ENCODE data around the gene LLGL2. TPM values are rescaled to one million over a fixed set of nuclear protein-coding genes. Genes with fewer than 3 reads are reported as not detected.
A peak's percentile ranks its signal among the peaks of the same experiment; 100 is the strongest.

The LLGL2 gene
- total RNA-seq, 4 donors from 2014 or later: 35.6 to 73.5 (median 53.8) TPM

DNA sequence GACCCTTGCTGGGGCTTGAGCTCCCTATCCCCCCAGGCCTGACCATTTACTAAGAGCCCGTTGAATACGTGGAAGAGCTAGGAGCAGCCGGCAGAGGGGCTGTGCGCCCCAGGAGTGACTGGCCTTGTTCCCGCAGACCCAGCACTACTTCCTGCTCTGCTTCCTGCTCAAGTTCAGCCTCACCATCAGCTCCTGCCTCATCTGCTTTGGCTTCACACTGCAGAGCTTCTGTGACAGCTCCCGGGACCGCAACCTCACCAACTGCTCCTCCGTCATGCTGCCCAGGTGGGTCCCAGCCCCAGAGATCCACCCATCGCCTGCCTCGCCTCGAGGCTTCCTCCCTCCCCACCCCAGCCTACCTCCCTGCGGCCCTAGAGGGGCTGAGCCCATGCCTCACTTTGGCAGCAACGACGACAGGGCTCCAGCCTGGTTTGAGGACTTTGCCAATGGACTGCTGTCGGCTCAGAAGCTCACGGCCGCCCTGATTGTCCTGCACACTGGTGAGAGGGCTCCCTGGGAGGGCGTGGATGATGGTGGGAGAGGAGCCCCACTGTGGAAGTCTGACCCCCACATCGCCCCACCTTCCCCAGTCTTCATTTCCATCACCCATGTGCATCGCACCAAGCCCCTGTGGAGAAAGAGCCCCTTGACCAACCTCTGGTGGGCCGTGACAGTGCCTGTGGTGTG lies 27.3 kb upstream of the LLGL2 start:
- H3K36me3 ChIP-seq: peaks cover 45 to 58% of the 10 kb centered on the region in 2 donors
- no peak for DNase-seq
- 70 to 78% methylated on average over 19 to 21 of the region's 21 CpGs for WGBS, 2 donors
- intact Hi-C loops (cut with DNase I): no loop called here
- H3K4me3 ChIP-seq (replicated peaks in 1 of 3): no peak overlapping the region
- no peaks in the 10 kb centered on the region for H3K27me3 ChIP-seq
- no peak overlapping the region for H3K27ac ChIP-seq
- no peaks in the 10 kb centered on the region for H3K9me3 ChIP-seq
- TF ChIP-seq POLR2A (IDR thresholded peaks at IDR 0.05): no peak
- TF ChIP-seq, protein P1, sequence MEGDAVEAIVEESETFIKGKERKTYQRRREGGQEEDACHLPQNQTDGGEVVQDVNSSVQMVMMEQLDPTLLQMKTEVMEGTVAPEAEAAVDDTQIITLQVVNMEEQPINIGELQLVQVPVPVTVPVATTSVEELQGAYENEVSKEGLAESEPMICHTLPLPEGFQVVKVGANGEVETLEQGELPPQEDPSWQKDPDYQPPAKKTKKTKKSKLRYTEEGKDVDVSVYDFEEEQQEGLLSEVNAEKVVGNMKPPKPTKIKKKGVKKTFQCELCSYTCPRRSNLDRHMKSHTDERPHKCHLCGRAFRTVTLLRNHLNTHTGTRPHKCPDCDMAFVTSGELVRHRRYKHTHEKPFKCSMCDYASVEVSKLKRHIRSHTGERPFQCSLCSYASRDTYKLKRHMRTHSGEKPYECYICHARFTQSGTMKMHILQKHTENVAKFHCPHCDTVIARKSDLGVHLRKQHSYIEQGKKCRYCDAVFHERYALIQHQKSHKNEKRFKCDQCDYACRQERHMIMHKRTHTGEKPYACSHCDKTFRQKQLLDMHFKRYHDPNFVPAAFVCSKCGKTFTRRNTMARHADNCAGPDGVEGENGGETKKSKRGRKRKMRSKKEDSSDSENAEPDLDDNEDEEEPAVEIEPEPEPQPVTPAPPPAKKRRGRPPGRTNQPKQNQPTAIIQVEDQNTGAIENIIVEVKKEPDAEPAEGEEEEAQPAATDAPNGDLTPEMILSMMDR (IDR thresholded peaks at IDR 0.05): no peak
- no peaks in the 10 kb centered on the region for H3K4me1 ChIP-seq

DNA sequence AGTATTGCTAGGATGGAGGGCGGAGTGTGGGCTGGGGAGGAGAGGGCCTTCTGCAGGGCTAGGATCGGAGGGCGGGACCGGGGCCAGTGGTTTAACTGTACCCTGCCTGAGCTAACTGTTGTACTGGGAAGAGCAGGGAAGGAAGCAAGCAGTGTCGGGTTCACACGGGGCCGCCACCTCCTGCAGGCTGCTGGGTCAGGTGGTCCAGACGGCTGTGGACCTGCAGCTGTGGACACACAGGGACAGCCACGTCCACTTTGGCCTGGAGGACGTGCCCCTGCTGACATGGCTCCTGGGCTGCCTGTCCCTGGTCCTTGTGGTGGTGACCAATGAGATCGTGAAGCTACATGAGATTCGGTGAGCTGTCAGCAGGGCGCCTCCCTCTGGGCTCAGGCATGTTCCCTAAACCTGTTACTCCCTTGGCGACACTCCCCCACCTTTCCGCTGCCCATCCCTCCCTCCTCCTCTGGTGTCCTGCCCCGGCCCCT lies 26.7 kb upstream of the LLGL2 start:
- no peak overlapping the region for H3K4me3 ChIP-seq (replicated peaks in 1 of 3)
- peak overlapping the region in 1 of 3 donors; percentile 2 for H3K27ac ChIP-seq
- no peaks in the 10 kb centered on the region for H3K27me3 ChIP-seq
- intact Hi-C loops (cut with DNase I): no loop called here
- H3K4me1 ChIP-seq: no peaks in the 10 kb centered on the region
- peaks cover 43 to 57% of the 10 kb centered on the region in 2 donors for H3K36me3 ChIP-seq
- 65 to 84% methylated on average over 14 to 16 of the region's 16 CpGs for WGBS, 2 donors
- DNase-seq: no peak
- TF ChIP-seq, protein P1 (IDR thresholded peaks at IDR 0.05): no peak
- no peak for TF ChIP-seq POLR2A (IDR thresholded peaks at IDR 0.05)
- no peaks in the 10 kb centered on the region for H3K9me3 ChIP-seq

DNA sequence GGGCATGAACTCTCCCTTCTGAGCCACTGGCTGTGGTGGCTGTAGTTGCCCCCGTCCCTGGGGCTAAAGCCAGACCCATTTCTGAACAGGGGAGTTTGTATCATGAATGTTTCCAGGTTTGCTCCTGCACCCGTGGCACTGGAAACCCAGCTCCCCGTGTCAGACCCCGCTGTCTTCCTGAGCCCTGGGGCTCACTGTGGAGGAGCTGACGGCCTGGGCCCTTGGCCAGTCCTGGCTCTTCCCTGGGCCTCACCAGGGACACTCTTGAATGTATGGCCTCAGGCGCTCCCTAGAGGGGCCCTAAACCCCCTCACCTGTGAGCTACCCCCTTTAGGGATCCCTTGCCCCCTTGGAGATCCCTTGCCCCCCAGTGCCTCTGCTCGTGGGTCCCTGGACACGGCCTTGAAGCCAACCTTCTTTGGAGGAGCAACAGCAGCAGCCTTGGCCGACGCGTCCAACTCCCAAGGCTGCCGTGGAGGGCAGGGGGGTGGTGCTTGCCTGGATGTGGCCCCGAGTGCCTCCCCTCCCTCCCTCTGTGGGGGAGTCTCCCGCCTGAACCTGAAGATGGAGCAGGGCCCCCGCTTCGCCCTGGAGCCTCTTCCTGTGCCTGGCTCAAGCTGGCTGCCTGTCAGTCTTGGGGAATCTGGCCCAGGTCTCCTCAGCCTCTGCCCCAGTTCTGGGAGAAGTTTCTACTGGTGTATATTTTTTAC lies 26.0 kb upstream of the LLGL2 start:
- peaks cover 36 to 56% of the 10 kb centered on the region in 2 donors for H3K36me3 ChIP-seq
- no peak for DNase-seq
- H3K27ac ChIP-seq: peak overlapping the region in 2 of 3 donors; percentile 2 to 28
- WGBS, 2 donors: 70 to 100% methylated on average over 1 to 13 of the region's 16 CpGs
- no peaks in the 10 kb centered on the region for H3K9me3 ChIP-seq
- H3K4me3 ChIP-seq (replicated peaks in 1 of 3): no peak overlapping the region
- intact Hi-C loops (cut with DNase I): no loop called here
- H3K27me3 ChIP-seq: no peaks in the 10 kb centered on the region
- TF ChIP-seq, protein P1 (IDR thresholded peaks at IDR 0.05): no peak
- no peak for TF ChIP-seq POLR2A (IDR thresholded peaks at IDR 0.05)
- no peaks in the 10 kb centered on the region for H3K4me1 ChIP-seq

DNA sequence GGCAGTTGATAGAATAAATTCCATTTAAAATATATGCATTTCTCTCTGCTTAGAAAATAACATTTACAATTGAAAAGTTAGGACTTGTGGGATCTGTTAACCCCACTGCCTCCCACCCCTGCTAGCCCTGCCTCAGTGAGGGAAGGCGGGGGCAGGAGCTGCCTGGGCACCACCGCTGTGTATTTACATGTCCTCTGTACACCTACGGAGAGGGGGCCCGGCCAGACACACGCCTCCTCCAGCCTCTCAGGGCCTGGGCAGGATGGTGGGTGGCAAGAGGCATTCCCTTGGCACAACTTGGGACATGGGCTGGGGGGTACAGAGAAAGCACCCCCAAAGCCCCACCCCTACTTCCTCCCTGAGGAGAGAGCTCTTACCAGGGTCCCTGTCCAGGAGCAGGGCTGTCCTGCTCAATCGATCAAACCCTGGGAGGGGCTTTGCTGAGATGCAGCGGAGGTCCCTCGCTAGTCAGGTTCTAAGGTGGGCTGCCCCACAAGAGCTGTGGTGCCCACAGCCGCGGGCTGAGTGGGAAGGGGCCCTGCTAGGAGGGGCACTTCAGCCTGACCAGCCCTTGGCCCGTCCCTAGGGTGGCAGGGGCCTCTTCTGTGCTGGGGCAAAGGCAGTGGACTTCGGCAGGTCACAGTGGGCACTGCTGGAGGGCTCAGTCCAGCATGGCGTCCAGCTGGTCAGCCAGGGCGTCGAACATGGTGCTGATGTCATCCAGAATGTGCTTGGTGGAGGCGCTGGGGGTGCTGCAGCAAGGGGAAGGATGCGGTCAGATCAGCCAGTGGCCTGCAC lies 24.9 kb upstream of the LLGL2 start:
- H3K36me3 ChIP-seq: peaks cover 31 to 49% of the 10 kb centered on the region in 2 donors
- no peak overlapping the region for H3K27ac ChIP-seq
- WGBS, 2 donors: 90 to 94% methylated on average over 7 to 15 of the region's 17 CpGs
- TF ChIP-seq, protein P1 (IDR thresholded peaks at IDR 0.05): no peak
- TF ChIP-seq POLR2A (IDR thresholded peaks at IDR 0.05): no peak
- intact Hi-C loops (cut with DNase I): no loop called here
- no peaks in the 10 kb centered on the region for H3K4me1 ChIP-seq
- H3K9me3 ChIP-seq: no peaks in the 10 kb centered on the region
- no peak overlapping the region for H3K4me3 ChIP-seq (replicated peaks in 1 of 3)
- no peak for DNase-seq
- H3K27me3 ChIP-seq: no peaks in the 10 kb centered on the region

Measured in thyroid gland (tissue), 4 donors.